Ishikawa (cell line): ENCODE measurements around the gene PRKN.

ENCODE experiments used
- CEBPB ChIP-seq: IDR thresholded peaks from 2 replicates; pipeline ENCODE4 v1.6.1; 2012
- CREB1 ChIP-seq: IDR thresholded peaks from 2 replicates; pipeline ENCODE4 v1.6.1; 2012; ENCODE audit warnings: low read depth
- EGR1 ChIP-seq: IDR thresholded peaks from 2 replicates; pipeline ENCODE4 v1.6.1; 2012
- EP300 ChIP-seq: IDR thresholded peaks from 2 replicates; pipeline ENCODE4 v1.6.1; 2012; ENCODE audit warnings: borderline replicate concordance
- FOXM1 ChIP-seq: IDR thresholded peaks from 2 replicates; pipeline ENCODE4 v1.6.1; 2012; ENCODE audit warnings: low read depth, borderline replicate concordance
- MAX ChIP-seq: IDR thresholded peaks from 2 replicates; pipeline ENCODE4 v1.6.1; 2012
- NFIC ChIP-seq: IDR thresholded peaks from 2 replicates; pipeline ENCODE4 v1.6.1; 2012
- RAD21 ChIP-seq: IDR thresholded peaks from 2 replicates; pipeline ENCODE4 v1.6.1; 2012; ENCODE audit warnings: low read depth
- REST ChIP-seq: IDR thresholded peaks from 2 replicates; pipeline ENCODE4 v1.6.1; 2012; ENCODE audit warnings: low read depth, mild to moderate bottlenecking
- TAF1 ChIP-seq: IDR thresholded peaks from 2 replicates; pipeline ENCODE4 v1.6.1; 2012; ENCODE audit warnings: low read depth, mild to moderate bottlenecking
- TCF12 ChIP-seq: IDR thresholded peaks from 2 replicates; pipeline ENCODE4 v1.6.1; 2012; ENCODE audit warnings: low read depth
- TEAD4 ChIP-seq: IDR thresholded peaks from 2 replicates; pipeline ENCODE4 v1.6.1; 2012
- YY1 ChIP-seq: IDR thresholded peaks from 2 replicates; pipeline ENCODE4 v1.6.1; 2012; ENCODE audit warnings: low read depth
- TF ChIP-seq, protein P1 (sequence below): IDR thresholded peaks from 2 replicates; pipeline ENCODE4 v1.6.1; 2012

- TF ChIP-seq FOXM1 (no peak), CREB1 (no peak), TEAD4 (no peak), RAD21 (no peak), REST (no peak), MAX (no peak), TAF1 (no peak), YY1 (no peak), EGR1 (no peak), CEBPB (no peak), EP300 (no peak), NFIC (no peak), TCF12 (no peak)
- TF ChIP-seq, protein P1, sequence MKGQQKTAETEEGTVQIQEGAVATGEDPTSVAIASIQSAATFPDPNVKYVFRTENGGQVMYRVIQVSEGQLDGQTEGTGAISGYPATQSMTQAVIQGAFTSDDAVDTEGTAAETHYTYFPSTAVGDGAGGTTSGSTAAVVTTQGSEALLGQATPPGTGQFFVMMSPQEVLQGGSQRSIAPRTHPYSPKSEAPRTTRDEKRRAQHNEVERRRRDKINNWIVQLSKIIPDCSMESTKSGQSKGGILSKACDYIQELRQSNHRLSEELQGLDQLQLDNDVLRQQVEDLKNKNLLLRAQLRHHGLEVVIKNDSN: no peak
Observed at GRCh38 chr6:161954699-161955276, 772.8 kb downstream of the PRKN start.
